Osteocyte (in vitro differentiated cells): ENCODE measurements around the gene CDH26. TPM values are rescaled to one million over a fixed set of nuclear protein-coding genes. Genes with fewer than 3 reads are reported as not detected.

Source experiments
- DNase-seq: peaks from one replicate; pipeline ENCODE4 v3.0.0; 2021; ENCODE audit warnings: mixed read lengths; ENCODE audit not compliant: unreplicated experiment; ENCODE audit errors: extremely low spot score
- H3K27ac Mint-ChIP-seq: one replicate; pipeline ENCODE4 v1.8.0; 2021; ENCODE audit warnings: mild to moderate bottlenecking, mixed read lengths; ENCODE audit not compliant: unreplicated experiment
- H3K27me3 Mint-ChIP-seq: one replicate; pipeline ENCODE4 v1.8.0; 2021; ENCODE audit warnings: mixed read lengths; ENCODE audit not compliant: unreplicated experiment
- H3K36me3 Mint-ChIP-seq: one replicate; pipeline ENCODE4 v1.8.0; 2021; ENCODE audit warnings: mixed read lengths; ENCODE audit not compliant: unreplicated experiment
- H3K4me1 Mint-ChIP-seq: one replicate; pipeline ENCODE4 v1.8.0; 2021; ENCODE audit warnings: mixed read lengths; ENCODE audit not compliant: unreplicated experiment
- H3K4me3 Mint-ChIP-seq: one replicate; pipeline ENCODE4 v1.8.0; 2021; ENCODE audit warnings: mild to moderate bottlenecking, moderate library complexity, mixed read lengths; ENCODE audit not compliant: unreplicated experiment
- H3K9me3 Mint-ChIP-seq: one replicate; pipeline ENCODE4 v1.8.0; 2021; ENCODE audit warnings: mixed read lengths; ENCODE audit not compliant: unreplicated experiment
- CTCF ChIP-seq: fragments of 200-600 bp; sonication (generic); IDR thresholded peaks from 2 replicates; pipeline ENCODE4 v1.5.0; 2021; ENCODE audit warnings: antibody characterized with exemption, mild to moderate bottlenecking, moderate library complexity
- total RNA-seq: library from RNA; stranded (reverse); gene quantifications from 2 replicates; pipeline ENCODE4 v1.2.1, GENCODE V29; 2021

CDH26 gene
- total RNA-seq, 1 donor from 2014 or later, result 0.46 TPM

- Mint-ChIP-seq H3K36me3 (no peaks in the 10 kb centered on the region), H3K4me1 (peaks cover 11% of the 10 kb centered on the region), H3K27ac (no peak overlapping the region), H3K9me3 (no peaks in the 10 kb centered on the region), H3K4me3 (no peak overlapping the region), H3K27me3 (peaks cover 4% of the 10 kb centered on the region)
- no peak for TF ChIP-seq CTCF
- DNase-seq, result no peak
These were observed 91.4 kb downstream of the CDH26 start for GRCh38 chr20:60049601-60050000.

- no peaks in the 10 kb centered on the region for H3K36me3 Mint-ChIP-seq
- H3K4me3 Mint-ChIP-seq, result no peak overlapping the region
- TF ChIP-seq CTCF, result no peak
- no peaks in the 10 kb centered on the region for H3K9me3 Mint-ChIP-seq
- peaks cover 11% of the 10 kb centered on the region for H3K4me1 Mint-ChIP-seq
- DNase-seq, result no peak
- H3K27ac Mint-ChIP-seq, result no peak overlapping the region
- peaks cover 4% of the 10 kb centered on the region for H3K27me3 Mint-ChIP-seq
These were observed 92.1 kb downstream of the CDH26 start for GRCh38 chr20:60050193-60050947.

- H3K4me3 Mint-ChIP-seq, result no peak overlapping the region
- H3K9me3 Mint-ChIP-seq, result no peaks in the 10 kb centered on the region
- H3K27me3 Mint-ChIP-seq, result peaks cover 4% of the 10 kb centered on the region
- TF ChIP-seq CTCF, result no peak
- H3K27ac Mint-ChIP-seq, result no peak overlapping the region
- H3K4me1 Mint-ChIP-seq, result peaks cover 9% of the 10 kb centered on the region
- DNase-seq, result no peak
- no peaks in the 10 kb centered on the region for H3K36me3 Mint-ChIP-seq
These were observed 93.7 kb downstream of the CDH26 start for GRCh38 chr20:60051911-60052310.

GRCh38 chr20:60052322-60052721 is 94.1 kb downstream of the CDH26 start:
- Mint-ChIP-seq H3K4me3 (no peak overlapping the region), H3K36me3 (no peaks in the 10 kb centered on the region), H3K27me3 (peaks cover 4% of the 10 kb centered on the region), H3K9me3 (no peaks in the 10 kb centered on the region), H3K4me1 (peaks cover 13% of the 10 kb centered on the region), H3K27ac (no peak overlapping the region)
- DNase-seq, result no peak
- TF ChIP-seq CTCF, result no peak

GRCh38 chr20:60053125-60053817 is 95.0 kb downstream of the CDH26 start:
- Mint-ChIP-seq H3K27ac (no peak overlapping the region), H3K4me1 (peaks cover 22% of the 10 kb centered on the region), H3K36me3 (no peaks in the 10 kb centered on the region), H3K27me3 (peaks cover 4% of the 10 kb centered on the region), H3K9me3 (no peaks in the 10 kb centered on the region), H3K4me3 (no peak overlapping the region)
- no peak for DNase-seq
- no peak for TF ChIP-seq CTCF
